ENCODE data around the gene RNF169. TPM values are rescaled to one million over a fixed set of nuclear protein-coding genes. Genes with fewer than 3 reads are reported as not detected.

RNF169 gene
- total RNA-seq, 2 donors from 2014 or later: 12.4 to 13.2 TPM

DNA sequence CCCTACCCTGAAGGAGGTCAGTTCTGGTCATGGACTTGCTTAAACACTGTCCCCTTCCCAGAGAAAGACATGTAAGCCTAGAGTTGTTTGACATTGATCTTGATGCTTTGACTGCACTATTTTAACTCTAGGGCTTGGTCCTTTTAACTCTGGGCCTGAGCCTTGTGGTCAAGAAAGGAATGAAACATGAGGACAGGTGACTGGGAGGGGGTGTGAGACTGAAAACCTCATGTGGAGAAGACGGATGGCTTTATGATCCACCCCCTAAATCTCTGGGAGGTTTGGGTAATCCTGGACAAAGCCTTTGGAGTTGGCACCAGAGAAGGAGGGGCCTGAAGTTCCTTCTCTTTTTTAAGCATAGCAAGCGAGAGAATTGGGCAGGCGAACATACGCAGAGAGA lies 35.0 kb upstream of the RNF169 start:
- Histone ChIP-seq H3K27me3 (no peaks in the 10 kb centered on the region), H3K36me3 (no peaks in the 10 kb centered on the region), H3K4me1 (no peaks in the 10 kb centered on the region), H3K4me3 (no peak overlapping the region), H3K27ac (no peak overlapping the region), H3K9me3 (no peaks in the 10 kb centered on the region), H3K9ac (ENCODE audit: low read depth in 2 of 2, low read length in 2 of 2) (no peak overlapping the region)
- intact Hi-C loops (cut with DNase I): no loop called here
- no peak for DNase-seq
- TF ChIP-seq, protein P1, sequence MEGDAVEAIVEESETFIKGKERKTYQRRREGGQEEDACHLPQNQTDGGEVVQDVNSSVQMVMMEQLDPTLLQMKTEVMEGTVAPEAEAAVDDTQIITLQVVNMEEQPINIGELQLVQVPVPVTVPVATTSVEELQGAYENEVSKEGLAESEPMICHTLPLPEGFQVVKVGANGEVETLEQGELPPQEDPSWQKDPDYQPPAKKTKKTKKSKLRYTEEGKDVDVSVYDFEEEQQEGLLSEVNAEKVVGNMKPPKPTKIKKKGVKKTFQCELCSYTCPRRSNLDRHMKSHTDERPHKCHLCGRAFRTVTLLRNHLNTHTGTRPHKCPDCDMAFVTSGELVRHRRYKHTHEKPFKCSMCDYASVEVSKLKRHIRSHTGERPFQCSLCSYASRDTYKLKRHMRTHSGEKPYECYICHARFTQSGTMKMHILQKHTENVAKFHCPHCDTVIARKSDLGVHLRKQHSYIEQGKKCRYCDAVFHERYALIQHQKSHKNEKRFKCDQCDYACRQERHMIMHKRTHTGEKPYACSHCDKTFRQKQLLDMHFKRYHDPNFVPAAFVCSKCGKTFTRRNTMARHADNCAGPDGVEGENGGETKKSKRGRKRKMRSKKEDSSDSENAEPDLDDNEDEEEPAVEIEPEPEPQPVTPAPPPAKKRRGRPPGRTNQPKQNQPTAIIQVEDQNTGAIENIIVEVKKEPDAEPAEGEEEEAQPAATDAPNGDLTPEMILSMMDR (IDR thresholded peaks at IDR 0.05): no peak

DNA sequence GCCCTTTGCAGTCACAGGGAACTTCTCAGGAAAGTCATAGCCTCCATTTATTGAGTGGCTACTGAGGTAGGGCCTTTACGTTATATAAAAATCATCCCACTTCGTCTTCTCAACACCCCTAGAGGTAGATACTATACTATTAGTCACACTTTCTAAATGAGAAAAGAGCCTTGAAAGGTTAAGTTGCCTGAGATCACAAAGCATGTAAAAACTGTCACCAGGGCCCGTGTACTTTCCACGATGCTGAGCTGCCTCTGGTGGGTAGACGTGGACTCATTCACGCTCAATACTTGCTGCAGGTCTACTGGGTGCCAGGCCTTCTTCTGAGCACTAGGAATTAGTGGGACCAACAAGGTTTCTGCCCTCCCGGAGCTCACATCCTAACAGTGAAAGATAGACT lies 33.7 kb upstream of the RNF169 start:
- Histone ChIP-seq H3K36me3 (no peaks in the 10 kb centered on the region), H3K9me3 (no peaks in the 10 kb centered on the region), H3K4me3 (no peak overlapping the region), H3K27me3 (no peaks in the 10 kb centered on the region), H3K9ac (ENCODE audit: low read depth in 2 of 2, low read length in 2 of 2) (no peak overlapping the region), H3K4me1 (no peaks in the 10 kb centered on the region), H3K27ac (no peak overlapping the region)
- intact Hi-C loops (cut with DNase I): no loop called here
- no peak for DNase-seq
- TF ChIP-seq, protein P1 (IDR thresholded peaks at IDR 0.05): no peak

DNA sequence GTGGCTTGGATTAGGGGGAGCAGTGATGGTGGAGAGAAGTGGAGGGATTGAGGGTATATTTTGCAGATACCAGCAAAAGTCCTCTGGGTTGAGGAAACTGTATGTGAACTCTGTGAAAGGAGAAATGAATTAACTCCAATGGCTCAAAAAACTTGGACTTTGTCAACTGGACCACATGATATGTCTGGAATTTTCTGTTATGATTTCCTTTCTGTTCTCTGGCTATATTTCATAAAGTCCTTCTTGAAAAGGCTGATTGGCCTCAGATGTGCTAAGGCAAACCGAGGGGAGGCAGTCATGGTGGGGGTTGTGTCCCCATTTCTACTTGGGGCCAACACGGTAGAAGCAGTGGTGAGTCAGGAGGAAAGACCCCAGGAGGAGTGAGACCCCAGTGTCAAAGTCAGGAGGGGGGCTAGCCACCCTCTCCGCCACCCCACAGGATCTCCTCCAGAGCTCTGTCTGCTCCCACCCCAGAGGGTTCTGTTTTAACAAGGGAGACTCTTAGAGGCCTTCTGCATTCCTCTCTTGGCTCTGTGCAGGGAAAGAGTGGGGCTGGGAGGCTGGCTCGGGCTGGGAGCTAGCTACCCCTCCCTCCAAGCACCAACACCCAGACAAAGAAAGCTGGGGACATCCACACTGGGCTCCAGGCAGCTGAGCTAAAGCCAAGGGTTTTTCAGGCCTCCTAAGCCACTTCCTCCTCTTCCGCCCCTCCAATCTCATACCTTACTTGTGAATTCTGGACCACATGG lies 31.3 kb upstream of the RNF169 start:
- no peak for DNase-seq
- H3K36me3 ChIP-seq: no peaks in the 10 kb centered on the region
- intact Hi-C loops (cut with DNase I): no loop called here
- TF ChIP-seq, protein P1 (IDR thresholded peaks at IDR 0.05): no peak
- no peaks in the 10 kb centered on the region for H3K9me3 ChIP-seq
- H3K9ac ChIP-seq (ENCODE audit: low read depth in 2 of 2, low read length in 2 of 2): no peak overlapping the region
- no peak overlapping the region for H3K27ac ChIP-seq
- H3K4me1 ChIP-seq: no peaks in the 10 kb centered on the region
- H3K4me3 ChIP-seq: no peak overlapping the region
- H3K27me3 ChIP-seq: no peaks in the 10 kb centered on the region

DNA sequence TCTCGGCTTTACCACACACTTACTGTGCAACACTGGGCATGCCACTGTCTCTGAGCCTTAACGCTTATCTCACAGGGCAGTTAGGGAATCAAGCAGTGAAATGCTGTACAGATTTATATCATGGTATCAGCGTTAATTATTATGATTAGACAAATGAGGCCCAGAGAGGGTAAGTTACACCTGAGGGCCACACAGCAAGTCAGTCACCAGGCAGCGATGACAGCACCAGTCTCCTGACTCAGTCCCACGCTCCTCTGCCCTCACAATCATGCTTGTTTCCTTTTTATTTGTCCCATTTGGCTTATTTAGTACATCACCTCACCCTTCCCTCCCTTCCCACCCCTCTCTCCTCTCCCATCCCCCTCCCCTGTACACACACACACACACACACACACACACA lies 29.6 kb upstream of the RNF169 start:
- Histone ChIP-seq H3K9me3 (no peaks in the 10 kb centered on the region), H3K9ac (ENCODE audit: low read depth in 2 of 2, low read length in 2 of 2) (no peak overlapping the region), H3K27me3 (no peaks in the 10 kb centered on the region), H3K36me3 (no peaks in the 10 kb centered on the region), H3K27ac (no peak overlapping the region), H3K4me1 (no peaks in the 10 kb centered on the region), H3K4me3 (no peak overlapping the region)
- intact Hi-C loops (cut with DNase I): no loop called here
- DNase-seq: no peak
- TF ChIP-seq, protein P1 (IDR thresholded peaks at IDR 0.05): no peak

DNA sequence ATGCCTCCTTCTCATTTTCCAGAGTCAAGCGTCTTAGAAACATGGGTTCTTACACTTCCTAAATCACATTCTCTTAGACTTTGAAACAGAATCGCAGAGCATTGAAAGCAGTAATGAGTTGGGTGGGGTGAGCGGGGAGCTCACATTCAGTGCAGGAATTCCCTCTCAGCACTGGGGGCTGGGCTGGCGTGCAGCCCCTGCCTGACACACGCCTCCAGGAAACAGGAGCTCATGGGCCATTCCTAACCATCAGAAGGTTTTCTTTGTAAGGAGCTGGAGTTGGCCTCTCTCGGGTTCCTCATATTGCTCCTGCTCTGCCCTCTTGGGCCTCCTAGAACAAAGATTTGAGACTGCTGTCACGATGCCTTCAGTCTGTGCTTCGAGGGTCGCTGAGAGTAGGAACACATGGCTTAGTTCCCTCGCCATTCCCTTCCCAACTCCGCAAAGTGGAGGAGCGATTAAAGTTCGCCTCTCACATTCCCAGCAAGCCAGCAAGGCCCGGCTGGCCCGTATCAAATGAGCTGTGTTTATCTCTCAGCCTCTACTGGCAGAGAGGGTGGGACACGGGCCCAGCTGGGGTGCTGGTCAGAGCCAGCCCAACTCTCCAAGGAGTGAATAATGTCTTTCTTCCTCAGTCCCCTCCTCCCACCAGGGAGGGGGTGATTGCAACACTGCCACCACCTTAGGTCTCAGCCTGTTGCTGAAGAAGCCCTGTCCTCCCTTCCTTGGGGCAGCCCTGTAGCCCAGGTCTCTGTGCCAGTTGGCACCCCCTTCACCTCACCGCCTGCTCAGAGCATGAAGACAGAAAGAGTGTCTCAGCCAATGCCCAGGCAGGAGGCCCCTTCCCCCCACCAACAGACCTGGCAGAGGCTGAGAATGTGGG lies 27.8 kb upstream of the RNF169 start:
- TF ChIP-seq, protein P1 (IDR thresholded peaks at IDR 0.05): no peak

More for the DNA sequence above, 27.8 kb upstream of the RNF169 start:
- peak; percentile 66 for DNase-seq
- Histone ChIP-seq H3K36me3 (no peaks in the 10 kb centered on the region), H3K4me1 (no peaks in the 10 kb centered on the region), H3K27me3 (no peaks in the 10 kb centered on the region), H3K4me3 (no peak overlapping the region), H3K9ac (ENCODE audit: low read depth in 2 of 2, low read length in 2 of 2) (no peak overlapping the region), H3K27ac (peak overlapping the region; percentile 52), H3K9me3 (no peaks in the 10 kb centered on the region)
- intact Hi-C loops (cut with DNase I): loop anchor here (10.0 kb wide), 1 partner anchor 86 kb away; no protein-coding TSS in a partner anchor
